NOMO-1 (cell line): ENCODE measurements around the gene PHLDA3.

Source experiments
- DNase-seq, 2 experiments: peaks; one replicate each; lab custom pipeline; 2025; ENCODE audit not compliant: unreplicated experiment in 2 of 2; lab: John Stamatoyannopoulos, UW

PHLDA3 gene

GRCh38 chr1:201468501-201468843 lies 516 bp downstream of the PHLDA3 start:
- peak in 1 of 2 experiments; percentile 41 for DNase-seq

- DNase-seq = no peak
Observed at GRCh38 chr1:201466492-201466891, 2.5 kb downstream of the PHLDA3 start.

DNA sequence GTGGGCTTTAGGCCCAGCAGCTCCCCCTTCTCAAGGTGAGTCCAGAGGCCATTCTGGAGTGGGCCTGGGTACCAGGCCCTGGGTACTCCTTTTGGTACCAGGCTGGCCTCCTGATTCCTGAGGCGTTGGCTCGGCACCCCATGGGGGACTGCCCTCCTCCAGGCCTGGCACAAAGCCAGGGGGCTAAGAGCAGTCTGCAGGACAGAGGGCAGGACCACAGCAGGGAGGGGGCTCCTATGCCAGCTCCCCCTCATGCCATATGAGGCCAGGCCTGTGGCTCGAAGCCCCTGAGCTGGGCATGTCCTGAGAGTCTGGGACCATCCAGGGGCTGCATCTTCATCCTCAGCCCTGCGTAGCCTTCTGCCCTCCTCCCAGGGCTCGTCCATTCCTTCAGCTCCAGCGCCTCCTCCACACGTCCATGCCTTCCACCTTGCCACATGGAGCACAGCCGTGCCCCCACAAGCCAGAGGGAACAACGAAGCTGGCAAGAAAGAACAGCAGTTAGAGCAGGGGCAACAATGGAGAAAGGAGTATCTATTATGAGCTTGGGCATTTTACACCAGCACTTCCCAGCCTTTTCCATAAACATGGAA lies 3.2 kb downstream of the PHLDA3 start:
- no peak for DNase-seq

DNA sequence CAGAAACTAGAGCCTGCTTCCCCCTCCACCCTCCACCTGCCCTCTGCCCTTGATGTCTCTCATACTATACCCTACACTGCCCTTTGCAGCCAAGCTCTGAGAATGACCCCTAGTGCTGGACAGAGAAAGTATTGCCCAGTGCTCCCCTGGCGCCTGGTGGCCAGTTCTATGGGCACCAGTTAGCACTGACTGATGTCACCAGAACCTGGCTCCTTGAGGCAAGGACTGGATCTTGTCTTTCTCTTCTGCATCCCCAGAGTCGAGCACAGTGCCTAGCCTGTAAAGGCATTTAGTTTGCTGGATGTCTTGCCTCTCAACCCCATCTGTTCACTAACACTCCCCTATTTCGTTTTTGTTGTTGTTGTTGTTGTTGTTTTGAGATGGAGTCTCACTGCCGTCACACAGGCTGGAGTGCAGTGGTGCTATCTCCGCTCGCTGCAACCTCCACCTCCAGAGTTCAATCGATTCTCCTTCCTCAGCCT lies 5.9 kb downstream of the PHLDA3 start:
- DNase-seq = no peak

GRCh38 chr1:201461645-201462441 lies 7.1 kb downstream of the PHLDA3 start:
- DNase-seq = peak; percentile 18 to 19

- DNase-seq = peak in 1 of 2 experiments; percentile 20
Observed at GRCh38 chr1:201460814-201461644, 8.0 kb downstream of the PHLDA3 start.

DNA sequence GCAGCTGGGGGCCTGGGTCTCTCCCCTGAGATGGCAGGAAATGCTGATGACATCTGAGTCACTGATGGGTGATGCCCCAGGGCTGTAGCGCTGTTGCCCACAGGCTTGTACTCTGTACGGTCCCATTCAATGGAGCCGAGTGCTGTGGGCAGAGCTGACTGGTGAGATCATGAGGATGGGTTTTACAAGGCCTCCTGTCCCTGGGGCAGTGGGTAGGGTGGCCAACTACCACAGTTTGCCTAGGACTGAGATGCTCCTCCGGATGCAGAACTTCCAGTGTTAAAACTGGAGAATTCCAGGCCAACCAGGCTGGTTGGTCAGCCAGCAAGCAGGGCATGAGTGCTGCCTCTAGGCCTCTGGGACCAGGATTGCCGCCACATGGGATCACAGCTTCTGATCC lies 9.2 kb downstream of the PHLDA3 start:
- DNase-seq = no peak

DNA sequence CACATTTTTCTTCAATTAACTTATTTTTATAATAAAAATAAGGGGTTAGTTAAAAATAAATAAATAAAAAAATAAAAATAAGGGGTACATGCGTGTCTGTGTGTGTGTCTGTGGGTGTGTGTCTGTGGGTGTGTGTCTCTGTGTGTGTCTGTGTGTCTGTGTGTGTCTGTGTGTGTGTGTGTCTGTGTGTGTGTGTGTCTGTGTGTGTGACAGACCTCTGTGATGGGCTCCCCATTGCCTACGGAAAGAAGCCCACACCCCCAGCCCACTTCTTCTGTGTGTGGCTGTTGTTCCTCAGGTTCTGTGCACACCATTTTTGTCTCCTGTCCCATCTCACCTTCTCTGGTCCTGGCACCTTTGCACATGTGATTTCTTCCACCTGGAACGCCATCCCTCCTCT lies 9.9 kb downstream of the PHLDA3 start:
- DNase-seq = no peak

DNA sequence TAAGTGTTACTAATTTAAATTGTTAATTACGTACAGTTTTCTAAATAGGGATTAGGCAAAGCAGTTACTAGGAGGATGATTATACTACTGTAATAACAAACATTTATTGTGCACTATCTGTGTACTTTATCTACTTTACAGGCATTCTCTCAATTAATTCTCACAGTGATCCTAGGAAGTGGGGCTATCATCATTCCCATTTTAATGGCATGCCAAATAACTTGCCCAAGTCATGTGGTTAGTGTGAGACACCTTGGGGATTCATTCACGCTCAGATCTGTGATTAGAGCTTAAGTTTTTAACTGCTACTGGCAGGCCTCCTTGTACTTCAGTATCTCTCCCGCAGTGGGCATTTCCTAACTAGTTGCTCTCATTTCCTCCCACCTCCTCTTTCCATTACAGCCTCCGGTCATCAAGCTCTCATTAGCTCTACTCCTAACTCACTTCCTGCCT lies 11.5 kb downstream of the PHLDA3 start:
- no peak for DNase-seq

- peak; percentile 68 to 80 for DNase-seq
Observed at GRCh38 chr1:201456499-201457309, 12.3 kb downstream of the PHLDA3 start.

DNA sequence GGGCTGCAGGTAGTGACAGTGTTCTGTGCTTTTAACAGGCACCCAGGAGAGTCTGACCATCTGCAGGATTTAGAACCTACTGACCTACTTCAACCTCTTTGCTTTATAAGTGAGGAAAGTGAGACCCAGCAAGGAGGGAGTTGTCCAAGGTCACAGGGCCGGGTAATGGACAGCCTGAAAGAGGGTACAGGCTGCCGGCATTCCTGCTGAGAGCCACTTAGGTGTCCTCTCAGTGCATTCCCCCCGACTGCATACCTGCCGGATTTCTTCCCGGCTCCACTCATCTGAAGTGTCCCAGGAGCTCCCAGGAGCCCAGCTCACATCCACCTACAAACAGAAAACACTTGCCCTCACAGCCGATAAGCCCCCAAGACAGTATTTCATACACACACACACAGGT lies 13.9 kb downstream of the PHLDA3 start:
- no peak for DNase-seq

GRCh38 chr1:201454608-201455007 lies 14.4 kb downstream of the PHLDA3 start:
- DNase-seq = no peak

- DNase-seq = no peak
Observed at GRCh38 chr1:201452866-201453265, 16.1 kb downstream of the PHLDA3 start.

DNA sequence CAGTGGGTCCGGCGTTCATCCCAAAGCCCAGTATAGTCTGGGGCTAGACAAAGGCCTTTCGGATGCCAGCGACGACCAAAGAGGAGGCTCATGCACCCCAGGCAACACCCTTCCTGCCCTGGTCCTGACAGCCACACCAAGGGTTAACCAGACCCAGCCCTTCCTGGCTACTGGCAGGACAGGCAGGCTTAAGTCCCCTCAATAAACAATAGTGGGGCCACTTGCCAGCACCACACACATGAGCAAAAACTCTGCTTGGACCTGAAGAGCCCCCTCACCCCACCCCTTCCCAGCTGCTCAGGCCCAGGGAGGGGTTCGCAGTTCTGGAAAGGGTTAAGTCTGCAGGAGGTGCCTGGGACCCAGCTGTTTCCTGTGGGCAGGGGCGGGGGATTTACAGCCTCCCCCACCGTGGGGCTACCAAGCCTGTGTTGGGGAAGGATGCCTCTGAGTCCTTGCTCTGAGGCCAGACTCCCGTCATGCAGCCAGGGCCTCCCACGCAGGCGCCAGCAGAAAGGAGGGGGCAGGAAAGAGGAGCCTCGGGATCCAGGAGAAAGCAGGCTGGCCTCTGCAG lies 18.2 kb downstream of the PHLDA3 start:
- DNase-seq = no peak

DNA sequence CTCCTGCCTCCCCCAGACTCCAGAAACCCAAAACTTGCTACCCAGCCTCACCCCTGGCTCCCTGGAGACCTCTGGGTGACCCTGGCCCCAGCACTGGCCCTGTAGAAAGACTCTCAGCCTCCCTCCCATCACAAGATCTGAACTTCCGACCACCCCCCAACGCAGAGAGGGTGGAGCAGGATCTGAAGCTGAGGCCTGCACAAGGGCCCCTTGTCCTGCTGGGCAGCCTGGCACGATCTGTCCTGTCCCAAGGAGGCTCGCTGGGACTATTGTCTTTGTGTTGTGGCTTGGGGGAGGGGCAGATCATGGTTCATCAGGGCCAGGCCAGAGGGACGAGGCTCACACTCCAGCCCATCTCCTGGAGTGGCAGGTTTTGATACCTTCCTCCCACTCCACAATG lies 20.0 kb downstream of the PHLDA3 start:
- no peak for DNase-seq

GRCh38 chr1:201447903-201448871 lies 20.8 kb downstream of the PHLDA3 start:
- peak; percentile 39 to 44 for DNase-seq

DNA sequence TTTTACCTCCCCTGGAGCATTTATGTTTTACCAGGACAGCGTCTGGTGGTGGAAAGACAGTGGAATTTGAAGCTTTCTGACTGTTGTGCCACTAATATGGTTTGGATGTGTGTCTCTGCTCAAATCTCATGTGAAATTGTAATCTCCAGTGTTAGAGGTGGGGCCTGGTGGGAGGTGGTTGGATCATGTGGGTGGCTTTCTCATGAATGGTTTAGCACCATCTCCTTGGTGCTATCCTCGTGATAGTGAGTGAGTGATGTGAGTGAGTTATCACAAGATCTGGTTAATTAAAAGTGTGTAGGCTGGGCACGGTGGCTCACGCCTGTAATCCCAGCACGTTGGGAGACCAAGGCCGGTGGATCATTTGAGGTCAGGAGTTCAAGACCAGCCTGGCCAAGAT lies 23.7 kb downstream of the PHLDA3 start:
- no peak for DNase-seq

- no peak for DNase-seq
Observed at GRCh38 chr1:201444792-201445191, 24.2 kb downstream of the PHLDA3 start.

- DNase-seq = no peak
Observed at GRCh38 chr1:201443747-201444146, 25.2 kb downstream of the PHLDA3 start.
